Stimulated activated CD8-positive, alpha-beta memory T cell treated with anti-CD3 and anti-CD28 coated beads, Interleukin-12 subunit alpha, Interleukin-12 subunit beta, amount 100 ng/mL, for 1 hour (primary cell): ENCODE data around the gene RERE.

Source experiments
- DNase-seq: peaks from one replicate; pipeline ENCODE4 v3.0.0-alpha.2; 2020; ENCODE audit warnings: low read depth

The RERE gene

DNA sequence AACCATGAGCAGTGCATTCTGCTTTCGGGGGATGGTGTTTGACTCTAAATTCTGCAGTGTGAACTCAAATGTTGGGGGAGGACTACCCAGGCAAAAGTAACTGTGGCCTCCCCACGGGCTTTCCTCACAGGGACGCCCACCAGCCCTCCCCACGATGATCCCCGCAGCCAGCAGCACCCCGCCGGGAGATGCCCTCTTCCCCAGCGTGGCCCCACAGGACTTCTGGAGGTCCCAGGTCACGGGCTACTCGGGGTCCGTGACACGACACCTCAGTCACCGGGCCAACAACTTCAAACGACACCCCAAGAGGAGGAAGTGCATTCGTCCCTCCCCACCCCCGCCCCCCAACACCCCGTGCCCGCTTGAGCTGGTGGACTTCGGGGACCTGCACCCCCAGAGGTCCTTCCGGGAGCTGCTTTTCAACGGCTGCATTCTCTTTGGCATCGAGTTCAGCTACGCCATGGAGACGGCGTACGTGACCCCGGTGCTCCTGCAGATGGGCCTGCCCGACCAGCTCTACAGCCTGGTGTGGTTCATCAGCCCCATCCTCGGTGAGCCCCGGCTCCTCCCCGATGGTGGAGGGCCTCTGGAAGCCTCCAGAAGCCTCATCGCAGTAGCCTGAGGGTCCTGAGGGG is 493.1 kb downstream of the RERE start:
- no peak for DNase-seq

DNA sequence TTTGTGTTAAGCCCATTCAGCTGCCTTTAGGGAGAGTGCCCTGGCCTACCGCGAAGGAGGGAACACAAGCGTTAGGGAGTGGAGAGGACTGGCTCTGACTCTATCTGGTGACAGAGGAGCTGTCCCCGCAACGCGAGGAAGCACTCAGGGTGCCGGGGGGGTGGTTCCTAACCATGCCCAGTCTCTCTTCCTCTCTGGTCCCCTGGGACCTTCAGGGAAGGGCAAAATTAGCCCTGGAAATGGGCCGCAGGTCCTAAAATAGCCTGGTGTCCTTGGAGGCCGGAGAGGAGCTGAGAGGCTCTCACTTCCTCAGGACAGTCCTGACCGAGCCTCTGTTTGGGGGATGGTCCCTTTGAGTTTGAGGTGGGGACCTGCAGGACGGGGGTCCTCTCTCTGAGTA is 493.7 kb downstream of the RERE start:
- no peak for DNase-seq

DNA sequence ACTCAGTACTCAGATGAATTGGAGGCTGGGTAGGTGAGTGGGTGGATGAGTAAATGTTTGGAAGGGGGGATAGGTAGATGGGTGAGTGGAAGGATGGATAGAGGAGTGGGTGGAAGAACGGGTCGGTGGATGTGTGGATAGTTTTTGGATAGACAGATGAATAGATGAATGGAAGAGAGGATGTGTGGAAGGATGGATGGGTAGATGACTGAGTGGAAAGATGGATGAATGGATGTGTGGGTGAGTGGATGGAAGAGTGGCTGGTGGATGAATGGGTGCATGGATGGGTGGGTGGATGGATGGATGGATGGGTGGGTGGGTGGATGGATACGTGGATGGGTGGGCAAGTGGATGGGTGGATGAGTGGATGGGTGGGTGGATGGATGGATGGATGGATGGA is 495.8 kb downstream of the RERE start:
- no peak for DNase-seq

DNA sequence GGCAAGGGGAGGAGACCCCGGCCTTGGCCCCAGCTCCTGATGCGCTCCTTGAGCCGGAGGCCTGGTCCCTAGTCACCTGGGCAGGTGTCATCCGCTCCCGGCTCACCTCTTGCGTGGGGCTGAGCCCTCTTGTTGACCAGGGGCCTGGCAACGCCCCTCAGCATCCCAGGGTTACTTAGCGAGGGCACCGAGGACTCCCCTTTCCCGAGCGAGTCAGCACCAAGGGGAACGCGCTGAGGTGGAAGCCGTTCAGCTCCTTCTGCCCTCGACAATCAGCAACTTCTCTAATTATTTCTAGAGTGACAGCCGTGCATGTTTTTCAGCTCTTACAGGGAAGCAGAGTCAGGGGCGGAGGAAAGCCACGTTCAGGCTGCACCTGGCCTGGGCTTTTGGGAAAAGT is 499.0 kb downstream of the RERE start:
- DNase-seq, result no peak

DNA sequence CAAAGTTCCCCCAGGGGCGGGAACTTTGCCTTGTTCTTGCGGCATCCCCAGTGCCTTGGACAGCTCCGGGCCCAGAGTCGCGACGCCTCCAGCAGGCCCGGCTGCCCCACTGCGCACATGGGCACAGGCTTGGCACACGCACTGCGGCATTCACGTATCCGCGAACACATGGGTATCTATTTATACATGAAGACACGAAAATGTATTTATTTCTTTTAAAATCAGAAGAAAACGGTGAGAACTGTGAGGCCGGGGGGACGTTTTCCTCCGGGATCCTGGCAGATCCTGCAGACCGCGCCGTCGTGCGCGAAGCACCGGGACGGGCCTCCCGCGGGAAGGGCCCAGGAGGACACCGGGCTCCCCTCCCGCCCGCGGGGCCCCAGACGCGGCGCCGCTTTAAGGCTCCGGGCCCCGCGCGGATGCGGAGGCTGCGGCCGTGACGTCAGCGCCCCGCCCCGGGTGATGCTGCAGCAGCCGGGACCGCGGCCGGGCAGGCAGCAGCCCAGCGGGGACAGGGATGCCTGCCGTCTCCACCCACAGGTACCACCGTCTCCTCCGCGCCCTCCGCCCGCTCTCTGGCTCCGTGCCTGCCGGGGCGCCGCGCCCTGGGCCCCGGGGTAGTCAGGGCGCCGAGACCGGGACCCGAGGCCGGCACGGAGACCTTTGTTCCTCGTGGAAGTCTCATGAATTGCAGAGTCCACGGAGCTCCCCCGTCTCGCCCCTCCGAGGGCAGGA is 499.6 kb downstream of the RERE start, which contains the start of gene SLC45A1:
Gene SLC45A1, plus strand, starts transcription at position 468 of the 735 bp plus-strand sequence. CDS start 6,216 bp downstream, outside the sequence.
- DNase-seq, result peak; percentile 66

DNA sequence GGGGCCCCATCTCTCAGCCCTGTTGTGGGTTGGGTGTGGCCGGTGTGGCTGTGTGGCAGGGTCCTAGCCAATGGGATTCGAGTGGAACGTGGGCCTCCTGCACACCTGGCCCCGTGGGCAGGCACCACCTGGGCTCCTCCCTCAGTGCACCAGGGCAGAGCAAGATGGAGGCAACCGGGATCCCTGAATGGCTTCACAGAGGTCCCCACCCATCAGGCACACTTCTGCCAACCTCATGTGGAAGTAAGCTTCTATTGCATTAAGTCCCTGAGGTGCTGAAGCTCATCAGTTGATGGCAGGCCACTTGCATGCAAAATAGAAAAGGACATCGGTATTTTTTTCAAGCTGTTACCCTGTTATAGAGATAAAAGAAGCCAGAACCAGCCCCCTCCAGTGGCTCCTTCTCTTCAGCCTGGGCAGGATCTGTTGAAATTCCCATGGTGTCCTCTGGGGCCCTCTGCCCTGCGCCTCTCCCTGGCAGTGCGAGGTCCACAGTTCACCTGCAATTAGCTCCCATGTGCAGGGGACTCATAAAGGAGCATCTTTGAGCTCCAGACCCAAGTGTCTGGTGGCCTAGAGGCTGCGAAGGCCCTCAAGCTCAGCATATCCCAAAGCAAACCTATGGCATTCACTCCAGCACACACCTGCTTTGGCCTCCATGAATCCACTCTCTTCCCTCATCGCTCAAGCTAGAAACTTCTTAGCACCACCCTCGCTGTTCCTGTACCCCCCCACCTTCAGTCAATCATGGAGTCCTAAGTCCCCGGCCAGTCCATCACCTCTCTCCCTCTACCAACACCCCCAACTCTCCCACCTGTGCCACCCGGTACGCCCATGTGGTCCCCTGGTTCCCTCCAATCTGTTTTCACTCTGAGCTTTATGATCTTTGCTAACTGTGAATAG is 501.6 kb downstream of the RERE start:
- no peak for DNase-seq

DNA sequence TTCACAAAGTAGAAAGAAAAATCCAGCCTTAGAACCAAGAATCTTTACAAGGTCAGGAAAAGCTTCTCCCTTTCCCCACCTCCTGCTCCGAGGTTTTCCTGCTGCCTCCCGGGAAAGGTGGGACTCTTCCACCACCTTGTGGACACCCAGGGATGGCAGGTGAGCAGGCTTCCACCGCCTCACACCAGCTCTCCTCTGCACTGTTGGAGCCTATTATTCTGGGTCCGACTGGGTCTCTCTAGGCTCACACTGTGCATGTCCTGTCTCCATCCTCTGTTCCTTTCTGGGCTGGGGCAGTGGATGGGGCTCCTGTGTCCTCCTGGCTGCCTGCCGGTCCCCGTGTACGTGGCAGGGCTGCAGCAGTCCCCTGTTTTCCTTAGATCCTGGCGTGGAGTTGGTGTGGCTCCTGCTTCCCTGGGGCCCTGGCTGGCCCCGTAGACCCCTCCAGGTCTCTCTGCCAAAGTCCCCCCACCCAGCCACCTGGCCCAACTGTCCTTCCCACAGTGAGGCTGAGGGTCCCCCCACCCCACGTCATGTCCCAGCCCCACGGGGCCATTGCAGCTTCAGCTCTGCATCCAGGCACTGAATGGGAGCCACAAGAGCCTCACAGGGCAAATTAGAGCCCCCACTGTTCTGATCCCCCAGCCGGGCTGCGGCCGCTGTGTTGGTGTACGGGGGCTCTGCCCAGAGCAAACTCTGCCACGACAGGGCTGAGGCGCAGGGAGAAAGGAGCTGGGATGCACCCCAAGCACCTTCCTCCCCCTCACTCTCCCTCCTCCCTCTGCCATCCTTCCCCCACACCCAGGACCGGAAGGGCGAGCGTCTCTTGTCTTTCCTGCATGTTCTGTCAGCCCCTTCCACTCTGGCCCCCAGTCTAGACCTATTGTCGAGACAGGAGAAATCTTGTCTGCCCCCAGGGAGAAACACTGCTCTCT is 502.8 kb downstream of the RERE start:
- DNase-seq, result peak; percentile 12

DNA sequence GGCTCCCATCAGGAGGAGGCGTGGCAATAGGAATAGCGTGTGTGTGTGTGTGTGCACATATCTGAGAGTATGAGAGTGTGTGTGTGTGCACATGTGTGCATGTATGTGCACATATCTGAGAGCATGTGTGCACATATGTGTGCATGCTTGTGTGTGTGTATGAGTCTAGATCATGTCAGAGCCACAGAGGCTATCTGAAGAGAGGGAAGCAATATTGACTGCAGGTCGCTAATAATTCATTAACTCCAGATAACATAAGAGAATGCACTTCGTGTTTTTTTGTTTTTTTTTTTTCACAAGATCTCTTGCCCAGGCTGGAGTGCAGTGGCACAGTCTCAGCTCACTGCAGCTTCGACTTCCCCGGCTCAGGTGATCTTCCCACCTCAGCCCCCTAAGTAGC is 504.2 kb downstream of the RERE start:
- DNase-seq, result no peak

DNA sequence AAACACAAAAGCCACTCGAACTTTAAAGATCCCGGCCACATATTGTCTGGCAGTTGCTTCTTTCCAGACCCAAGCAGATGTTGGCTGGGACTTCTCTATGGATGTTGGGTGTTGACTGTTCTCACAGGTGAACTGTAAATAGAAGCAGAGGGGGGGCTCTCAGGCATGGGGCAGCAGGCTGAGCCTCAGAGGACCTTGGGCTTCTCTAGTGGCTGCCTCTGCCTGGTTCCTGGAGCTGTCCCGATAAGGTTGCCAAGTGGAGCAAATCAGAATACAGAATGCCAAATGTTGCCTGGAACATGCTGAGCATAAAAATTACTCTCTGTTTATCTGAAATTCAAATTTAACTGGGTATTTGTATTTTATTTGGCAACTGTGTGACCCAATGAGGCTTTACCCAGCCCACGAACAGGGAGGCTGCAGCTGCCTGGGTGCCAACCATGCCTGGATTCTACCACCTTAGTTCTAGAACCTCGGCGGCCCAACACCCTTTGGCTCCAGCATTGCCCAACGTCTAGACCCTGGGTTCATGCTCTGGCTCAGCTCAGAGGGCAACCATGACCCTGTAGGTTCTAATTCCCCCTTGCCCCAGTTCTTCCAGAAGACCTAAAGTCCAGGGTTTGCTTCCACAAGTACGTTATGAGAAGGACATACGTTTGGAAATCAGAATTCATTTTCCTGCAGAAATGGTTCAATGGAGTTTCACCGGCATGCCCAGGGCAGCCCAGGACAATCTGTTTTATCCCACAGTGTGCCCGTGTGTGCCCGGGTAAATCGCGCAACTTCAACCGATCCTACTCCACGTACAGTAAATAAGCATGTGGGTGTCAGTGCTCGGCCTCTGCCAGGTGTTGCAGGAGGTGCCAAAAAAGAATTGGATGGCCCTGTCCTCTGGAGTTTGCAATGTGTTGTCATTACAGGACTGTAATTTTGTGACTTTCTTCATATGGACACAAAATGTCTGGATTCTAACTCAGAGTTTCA is 504.9 kb downstream of the RERE start:
- no peak for DNase-seq

DNA sequence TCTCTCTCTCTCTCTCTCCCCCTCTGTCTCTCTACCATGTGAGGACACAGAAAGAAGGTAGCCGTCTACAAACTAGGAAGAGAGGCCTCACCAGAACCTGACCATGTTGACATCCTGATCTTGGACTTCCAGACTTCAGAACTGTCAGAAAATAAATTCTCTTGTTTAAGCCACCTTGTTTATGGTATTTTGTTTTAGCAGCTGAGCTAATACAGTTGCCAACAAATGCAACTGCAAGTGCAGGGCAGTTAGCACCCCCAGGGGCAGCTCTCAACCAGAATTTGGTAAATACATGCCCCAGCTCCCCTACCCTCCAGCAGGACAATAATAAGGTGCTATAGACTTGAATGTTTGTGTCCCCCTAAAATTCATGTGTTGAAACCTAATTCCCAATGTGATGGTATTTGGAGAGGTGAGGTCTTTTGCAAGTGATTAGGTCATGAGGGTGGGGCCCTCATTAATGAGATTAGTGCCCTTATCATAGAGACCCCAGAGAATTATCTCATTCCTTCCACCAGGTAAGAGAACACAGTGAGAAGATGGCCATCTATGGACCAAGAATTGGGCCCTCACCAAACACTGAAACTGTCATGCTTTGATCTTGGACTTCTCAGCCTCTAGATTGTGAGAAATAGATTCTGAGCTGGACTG is 506.2 kb downstream of the RERE start:
- no peak for DNase-seq

DNA sequence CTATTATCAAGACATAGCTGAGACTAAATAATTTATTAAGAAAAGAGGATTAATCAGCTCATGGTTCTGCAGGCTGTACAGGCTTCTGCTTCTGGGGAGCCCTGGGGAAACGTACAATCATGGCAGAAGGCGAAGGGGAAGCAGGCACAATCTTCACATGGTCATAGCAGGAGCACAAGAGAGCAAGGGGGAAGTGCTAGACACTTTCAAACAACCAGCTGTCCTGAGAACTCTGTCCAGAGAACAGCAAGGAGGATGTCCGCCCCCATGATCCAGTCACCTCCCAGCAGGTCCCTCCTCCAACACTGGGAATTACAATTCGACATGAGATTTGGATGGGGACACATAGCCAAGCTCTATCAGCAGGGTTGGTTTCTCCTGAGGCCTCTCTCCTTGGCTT is 509.8 kb downstream of the RERE start:
- DNase-seq, result no peak

DNA sequence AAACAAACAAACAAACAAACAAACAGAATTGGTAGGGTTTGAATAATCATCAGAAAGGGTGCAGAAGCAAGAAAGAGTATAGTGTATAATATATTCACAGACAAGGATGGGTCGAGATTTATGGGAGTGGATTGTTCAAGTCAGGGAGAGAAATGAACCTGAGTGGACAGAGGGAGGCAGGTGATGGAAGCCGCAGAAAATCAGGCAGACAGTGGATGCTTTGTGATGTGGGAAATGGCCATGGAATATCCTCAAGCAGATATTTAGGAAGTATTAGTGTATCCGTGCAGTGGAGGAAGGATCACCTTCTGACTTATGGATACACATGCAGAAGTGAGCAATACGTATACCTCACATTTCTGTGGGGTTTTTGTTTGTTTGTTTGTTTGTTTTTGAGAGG is 513.6 kb downstream of the RERE start:
- DNase-seq, result no peak

DNA sequence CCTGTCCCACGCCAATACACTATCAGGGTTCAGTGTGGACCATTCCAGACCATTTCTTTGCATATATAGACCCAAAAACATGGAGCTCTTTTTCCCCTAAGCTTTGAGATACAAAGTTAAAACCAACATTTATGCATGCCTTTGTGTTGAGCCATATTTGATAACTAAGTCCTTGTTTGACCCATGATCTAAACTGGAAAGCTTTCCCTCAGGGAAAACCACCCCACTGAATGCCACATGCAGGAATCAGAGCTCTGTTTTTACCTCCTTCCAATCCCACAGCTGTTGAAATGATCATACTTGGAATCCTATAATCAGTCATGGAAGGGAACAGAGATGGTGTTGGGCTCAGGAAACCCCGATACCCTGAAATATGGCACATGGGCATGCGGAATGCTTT is 514.3 kb downstream of the RERE start:
- DNase-seq, result no peak
